AG09319 (cell line): Measurements from ENCODE around the gene LDB2.

Source experiments
- DNase-seq: peaks from one replicate; pipeline ENCODE4 v3.0.0-alpha.2; 2010; ENCODE audit warnings: low read depth; ENCODE audit errors: extremely low read depth
- TF ChIP-seq, protein P1 (sequence below): IDR thresholded peaks from 2 replicates; pipeline ENCODE4 v1.5.1; 2011; ENCODE audit warnings: low read depth, mild to moderate bottlenecking, inconsistent platforms, low read length, moderate library complexity

The LDB2 gene

DNA sequence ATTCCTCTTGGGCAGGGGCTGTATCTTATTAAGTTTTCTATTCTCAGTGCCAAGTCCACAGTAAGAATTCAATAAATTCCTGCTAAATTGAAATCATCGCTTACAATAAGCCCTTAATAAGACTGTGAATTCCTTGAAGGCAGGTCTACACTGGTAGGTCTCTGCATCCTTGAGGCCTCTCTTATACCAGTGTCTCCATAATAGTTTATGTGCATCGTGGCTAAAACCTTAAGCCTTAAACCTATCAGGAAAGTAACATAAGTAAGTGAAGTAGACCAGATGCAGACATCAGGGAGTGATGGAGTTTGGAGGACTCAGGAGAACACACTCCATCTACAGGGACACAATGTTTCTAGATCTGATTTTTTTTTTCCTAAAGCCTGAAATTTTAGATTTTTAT is 240.3 kb downstream of the LDB2 start:
- TF ChIP-seq, protein P1, sequence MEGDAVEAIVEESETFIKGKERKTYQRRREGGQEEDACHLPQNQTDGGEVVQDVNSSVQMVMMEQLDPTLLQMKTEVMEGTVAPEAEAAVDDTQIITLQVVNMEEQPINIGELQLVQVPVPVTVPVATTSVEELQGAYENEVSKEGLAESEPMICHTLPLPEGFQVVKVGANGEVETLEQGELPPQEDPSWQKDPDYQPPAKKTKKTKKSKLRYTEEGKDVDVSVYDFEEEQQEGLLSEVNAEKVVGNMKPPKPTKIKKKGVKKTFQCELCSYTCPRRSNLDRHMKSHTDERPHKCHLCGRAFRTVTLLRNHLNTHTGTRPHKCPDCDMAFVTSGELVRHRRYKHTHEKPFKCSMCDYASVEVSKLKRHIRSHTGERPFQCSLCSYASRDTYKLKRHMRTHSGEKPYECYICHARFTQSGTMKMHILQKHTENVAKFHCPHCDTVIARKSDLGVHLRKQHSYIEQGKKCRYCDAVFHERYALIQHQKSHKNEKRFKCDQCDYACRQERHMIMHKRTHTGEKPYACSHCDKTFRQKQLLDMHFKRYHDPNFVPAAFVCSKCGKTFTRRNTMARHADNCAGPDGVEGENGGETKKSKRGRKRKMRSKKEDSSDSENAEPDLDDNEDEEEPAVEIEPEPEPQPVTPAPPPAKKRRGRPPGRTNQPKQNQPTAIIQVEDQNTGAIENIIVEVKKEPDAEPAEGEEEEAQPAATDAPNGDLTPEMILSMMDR = no peak
- DNase-seq = no peak

DNA sequence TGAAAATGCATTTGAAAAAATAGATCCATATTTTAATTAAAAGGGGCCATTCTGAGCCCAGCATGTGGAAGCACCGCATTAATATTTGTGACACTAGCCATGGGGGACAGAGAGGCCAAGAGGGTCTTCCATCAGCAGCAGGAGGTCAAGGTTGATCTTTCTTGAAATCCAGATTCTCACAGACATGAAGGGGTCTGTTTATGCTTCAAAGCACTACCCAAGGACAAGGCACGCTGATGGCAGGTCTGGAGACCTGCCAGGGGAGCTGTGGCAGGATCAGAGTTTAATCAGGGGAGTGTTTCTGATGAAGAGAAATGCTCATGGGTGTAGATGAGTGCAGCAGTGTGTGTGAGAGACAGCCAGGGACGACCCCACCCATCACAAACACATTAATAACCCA is 243.3 kb downstream of the LDB2 start:
- TF ChIP-seq, protein P1 = no peak

DNA sequence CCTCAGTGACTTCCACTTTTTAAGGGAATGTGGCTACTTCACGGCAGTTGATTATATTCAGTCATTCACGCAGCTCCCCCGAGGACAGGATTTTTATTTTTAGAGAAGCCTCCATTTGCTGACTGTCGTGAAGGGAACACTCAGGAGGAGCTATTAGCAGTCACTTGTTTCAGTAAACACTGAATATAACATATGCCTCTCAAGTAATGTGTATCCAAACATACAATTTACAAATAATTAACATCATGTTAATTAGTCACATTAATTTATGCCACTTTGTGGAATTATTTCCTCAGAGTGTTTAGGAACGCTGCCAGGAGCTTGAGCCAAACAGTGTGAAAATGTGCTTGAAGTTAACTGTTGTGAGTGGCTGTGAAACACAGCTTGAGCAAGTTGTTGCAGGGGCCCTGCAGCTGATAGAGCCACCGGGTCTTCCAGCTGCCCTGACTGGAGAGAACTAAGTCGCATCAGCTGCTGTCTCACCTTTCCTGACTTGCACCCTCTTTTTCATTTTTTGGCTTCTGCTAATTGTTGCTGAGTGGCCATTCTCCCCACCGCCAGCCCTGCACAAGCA is 245.6 kb downstream of the LDB2 start:
- no peak for DNase-seq
- TF ChIP-seq, protein P1 = no peak

More for the DNA sequence above, 243.3 kb downstream of the LDB2 start:
- no peak for DNase-seq

DNA sequence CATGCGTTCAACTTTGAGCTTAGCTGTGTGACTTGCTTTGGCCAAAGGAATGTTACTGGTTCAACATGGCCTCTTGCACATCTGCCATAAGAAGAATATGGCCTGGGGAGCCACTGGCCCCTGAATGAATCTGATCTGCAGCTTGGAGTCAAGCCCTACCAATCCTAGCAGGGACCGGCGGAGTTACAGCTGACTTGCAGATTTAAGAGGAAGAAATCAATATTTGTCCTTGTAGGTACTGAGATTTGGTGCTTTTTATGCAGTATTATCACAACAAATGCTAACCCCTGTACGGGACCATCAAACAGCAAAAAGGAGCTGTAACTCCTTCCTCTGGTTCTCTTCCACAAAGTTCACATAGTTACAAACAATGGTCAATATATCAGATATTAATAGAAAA is 252.0 kb downstream of the LDB2 start:
- no peak for DNase-seq
- TF ChIP-seq, protein P1 = no peak

DNA sequence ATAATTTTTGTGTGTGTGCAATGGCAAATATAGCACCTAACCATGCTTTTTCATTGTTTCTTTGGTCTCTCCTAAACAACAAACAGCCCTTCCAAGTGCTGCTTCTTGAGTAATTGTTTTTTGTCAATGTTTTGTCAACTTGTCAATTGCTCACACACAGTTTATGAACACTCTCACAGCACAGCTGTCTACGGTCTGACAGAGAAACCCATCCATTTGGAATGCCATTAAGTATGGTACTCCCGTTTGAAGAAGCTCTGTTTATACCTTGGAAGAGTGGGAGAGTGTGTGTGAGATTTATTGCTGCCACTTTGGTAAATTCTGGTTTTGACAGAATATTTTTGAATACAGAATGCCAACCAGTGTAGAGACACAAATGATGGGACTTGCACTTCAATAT is 254.6 kb downstream of the LDB2 start:
- TF ChIP-seq, protein P1 = no peak
- DNase-seq = no peak

DNA sequence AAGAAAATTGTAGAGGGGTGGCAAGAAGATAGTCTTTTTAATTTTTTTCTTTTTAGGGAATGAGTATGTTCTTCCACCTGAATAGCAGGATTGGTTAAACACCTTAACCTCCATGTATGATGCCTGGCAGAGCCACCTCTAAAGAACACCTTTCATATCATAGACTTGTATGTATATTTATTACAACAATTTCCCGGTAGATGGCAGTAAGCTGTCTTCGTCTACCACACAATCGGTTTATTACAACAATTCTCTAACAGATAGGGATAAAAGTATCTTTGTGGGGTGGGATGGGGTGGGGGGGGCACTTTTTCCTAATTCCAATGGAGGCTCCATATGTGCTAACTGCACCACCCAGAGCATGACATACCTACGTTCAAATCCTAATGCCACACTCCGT is 255.5 kb downstream of the LDB2 start:
- TF ChIP-seq, protein P1 = no peak; the same call in 1 of the 2 replicates
- no peak for DNase-seq

DNA sequence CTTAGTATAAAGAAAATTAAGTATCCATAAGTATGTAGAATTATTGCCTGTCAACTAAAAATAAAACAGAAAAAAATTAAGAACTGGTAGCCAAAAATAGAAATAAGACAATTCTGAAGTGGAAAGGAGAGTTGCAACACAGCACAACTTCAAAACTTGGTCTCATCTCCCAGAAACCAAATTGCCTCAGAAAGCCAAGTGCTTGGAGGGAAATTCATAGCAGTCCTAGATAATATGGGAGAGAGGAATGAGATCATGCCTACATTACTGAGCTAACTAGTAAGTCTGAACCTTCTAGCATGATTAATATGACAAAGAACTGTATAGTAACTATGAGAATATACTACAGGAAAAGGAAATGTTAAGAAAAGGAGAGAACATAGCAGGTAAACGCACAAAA is 256.5 kb downstream of the LDB2 start:
- no peak for DNase-seq
- TF ChIP-seq, protein P1 = no peak
